Progenitor cell of endocrine pancreas (in vitro differentiated cells): ENCODE data around the gene CTSC. TPM values are rescaled to one million over a fixed set of nuclear protein-coding genes. Genes with fewer than 3 reads are reported as not detected.
"Not testable (repeated sequence)": the region's sequence is repeated elsewhere in the genome, so short reads cannot be mapped to it uniquely, and the experiment has no call there.

ENCODE experiments used
- DNase-seq: peaks from one replicate; pipeline ENCODE4 v3.0.0; 2021; ENCODE audit warnings: low spot score; ENCODE audit not compliant: unreplicated experiment
- H3K27ac Mint-ChIP-seq: 2 replicates; pipeline ENCODE4 v1.8.0; 2021; ENCODE audit warnings: mild to moderate bottlenecking, moderate library complexity, mixed read lengths
- H3K27me3 Mint-ChIP-seq: 2 replicates; pipeline ENCODE4 v1.8.0; 2021; ENCODE audit warnings: mixed read lengths
- H3K36me3 Mint-ChIP-seq: 2 replicates; pipeline ENCODE4 v1.8.0; 2022; ENCODE audit warnings: mixed read lengths; ENCODE audit not compliant: insufficient read depth
- H3K4me1 Mint-ChIP-seq: 2 replicates; pipeline ENCODE4 v1.8.0; 2021; ENCODE audit warnings: low read depth, mixed read lengths
- H3K4me3 Mint-ChIP-seq: 2 replicates; pipeline ENCODE4 v1.8.0; 2021; ENCODE audit warnings: low read depth, mild to moderate bottlenecking, moderate library complexity, mixed read lengths
- H3K9me3 Mint-ChIP-seq: 2 replicates; pipeline ENCODE4 v1.8.0; 2021; ENCODE audit warnings: low read depth, mixed read lengths
- total RNA-seq: library from RNA; stranded (reverse); gene quantifications from 2 replicates; pipeline ENCODE4 v1.2.1, GENCODE V29; 2021
- TF ChIP-seq, protein P1 (sequence below): fragments of 200-600 bp; sonication (generic); IDR thresholded peaks from one replicate; pipeline ENCODE4 v1.5.0; 2021; ENCODE audit warnings: antibody characterized with exemption, mild to moderate bottlenecking; ENCODE audit not compliant: unreplicated experiment

CTSC gene
- total RNA-seq, 1 donor from 2014 or later: 55.0 TPM

DNA sequence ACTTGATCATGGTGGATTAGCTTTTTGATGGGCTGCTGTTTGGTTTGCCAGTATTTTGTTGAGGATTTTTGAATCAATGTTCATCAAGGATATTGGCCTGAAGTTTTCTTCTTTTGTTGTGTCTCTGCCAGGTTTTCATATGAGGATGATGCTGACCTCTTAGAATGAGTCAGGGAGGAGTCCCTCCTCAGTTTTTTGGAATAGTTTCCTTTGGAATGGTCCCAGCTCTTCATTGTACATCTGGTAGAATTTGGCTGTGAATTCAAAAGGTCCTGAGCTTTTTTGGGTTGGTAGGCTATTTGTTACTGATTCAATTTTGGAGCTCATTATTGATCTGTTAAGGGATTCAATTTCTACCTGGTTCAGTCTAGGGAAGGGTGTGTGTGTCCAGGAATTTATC, 78.1 kb downstream of the CTSC start:
- TF ChIP-seq, protein P1, sequence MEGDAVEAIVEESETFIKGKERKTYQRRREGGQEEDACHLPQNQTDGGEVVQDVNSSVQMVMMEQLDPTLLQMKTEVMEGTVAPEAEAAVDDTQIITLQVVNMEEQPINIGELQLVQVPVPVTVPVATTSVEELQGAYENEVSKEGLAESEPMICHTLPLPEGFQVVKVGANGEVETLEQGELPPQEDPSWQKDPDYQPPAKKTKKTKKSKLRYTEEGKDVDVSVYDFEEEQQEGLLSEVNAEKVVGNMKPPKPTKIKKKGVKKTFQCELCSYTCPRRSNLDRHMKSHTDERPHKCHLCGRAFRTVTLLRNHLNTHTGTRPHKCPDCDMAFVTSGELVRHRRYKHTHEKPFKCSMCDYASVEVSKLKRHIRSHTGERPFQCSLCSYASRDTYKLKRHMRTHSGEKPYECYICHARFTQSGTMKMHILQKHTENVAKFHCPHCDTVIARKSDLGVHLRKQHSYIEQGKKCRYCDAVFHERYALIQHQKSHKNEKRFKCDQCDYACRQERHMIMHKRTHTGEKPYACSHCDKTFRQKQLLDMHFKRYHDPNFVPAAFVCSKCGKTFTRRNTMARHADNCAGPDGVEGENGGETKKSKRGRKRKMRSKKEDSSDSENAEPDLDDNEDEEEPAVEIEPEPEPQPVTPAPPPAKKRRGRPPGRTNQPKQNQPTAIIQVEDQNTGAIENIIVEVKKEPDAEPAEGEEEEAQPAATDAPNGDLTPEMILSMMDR: no peak
- Mint-ChIP-seq H3K4me1 (no peaks in the 10 kb centered on the region), H3K27ac (no peak overlapping the region), H3K36me3 (peaks cover 6% of the 10 kb centered on the region), H3K27me3 (no peaks in the 10 kb centered on the region), H3K4me3 (no peak overlapping the region), H3K9me3 (peaks cover 56% of the 10 kb centered on the region)
- DNase-seq: no peak

DNA sequence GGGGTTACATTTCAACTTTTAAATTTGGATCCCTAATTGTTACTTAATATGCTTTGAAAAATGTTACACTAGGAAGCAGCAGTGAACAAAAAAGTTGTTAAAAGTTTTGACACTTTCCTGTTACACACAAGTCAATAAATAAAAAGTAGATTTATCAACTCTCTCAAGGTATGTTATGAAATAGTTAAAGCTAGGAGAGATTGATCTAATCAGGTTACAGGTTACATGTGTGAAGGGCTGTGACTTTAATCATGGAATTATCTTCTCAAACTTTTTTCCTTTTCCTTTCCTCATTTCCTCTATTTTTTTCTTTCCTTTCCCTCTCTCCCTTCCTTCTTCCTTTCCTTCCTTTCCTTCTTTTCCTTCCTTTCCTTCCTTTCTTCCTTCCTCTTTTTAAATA, 85.3 kb downstream of the CTSC start:
- TF ChIP-seq, protein P1: no peak

DNA sequence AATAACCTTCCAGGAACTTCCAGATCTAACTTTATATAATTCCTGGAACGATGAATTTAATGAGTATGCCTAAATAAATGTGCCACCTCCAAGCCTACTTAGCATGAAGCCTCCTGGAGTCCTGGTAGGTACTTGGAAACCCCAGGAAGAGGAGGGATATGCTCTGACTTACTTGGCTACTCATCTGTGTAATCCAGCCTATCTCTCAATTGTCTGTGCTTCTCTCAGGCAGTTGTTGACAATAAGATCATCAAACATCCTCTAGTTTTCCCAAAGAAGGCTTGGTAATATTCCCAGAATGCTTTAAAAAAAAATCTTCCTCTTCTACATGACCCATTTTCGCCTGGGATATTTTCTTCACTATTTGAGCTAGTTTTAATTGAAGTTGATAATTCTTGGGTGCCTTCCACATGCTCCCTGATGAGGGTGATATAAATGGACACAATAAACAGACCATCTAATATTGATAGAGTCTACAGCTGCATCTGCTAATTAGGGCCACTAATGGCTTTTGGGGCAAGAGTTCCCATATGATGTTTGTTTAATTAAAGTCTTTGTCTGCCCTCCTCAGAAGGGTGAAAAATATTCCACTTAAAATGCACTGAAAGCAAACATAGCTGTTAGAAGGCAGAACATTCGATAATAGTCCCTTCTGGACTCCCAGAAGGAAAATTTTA, 86.8 kb downstream of the CTSC start:
- no peaks in the 10 kb centered on the region for H3K36me3 Mint-ChIP-seq
- no peaks in the 10 kb centered on the region for H3K4me1 Mint-ChIP-seq
- no peak overlapping the region for H3K4me3 Mint-ChIP-seq
- no peaks in the 10 kb centered on the region for H3K27me3 Mint-ChIP-seq
- TF ChIP-seq, protein P1: no peak
- H3K27ac Mint-ChIP-seq: no peak overlapping the region
- H3K9me3 Mint-ChIP-seq: peaks cover 10% of the 10 kb centered on the region
- no peak for DNase-seq

More for the DNA sequence above, 85.3 kb downstream of the CTSC start:
- DNase-seq: no peak
- Mint-ChIP-seq H3K36me3 (no peaks in the 10 kb centered on the region), H3K27ac (no peak overlapping the region), H3K4me1 (no peaks in the 10 kb centered on the region), H3K9me3 (peaks cover 11% of the 10 kb centered on the region), H3K27me3 (no peaks in the 10 kb centered on the region), H3K4me3 (no peak overlapping the region)

DNA sequence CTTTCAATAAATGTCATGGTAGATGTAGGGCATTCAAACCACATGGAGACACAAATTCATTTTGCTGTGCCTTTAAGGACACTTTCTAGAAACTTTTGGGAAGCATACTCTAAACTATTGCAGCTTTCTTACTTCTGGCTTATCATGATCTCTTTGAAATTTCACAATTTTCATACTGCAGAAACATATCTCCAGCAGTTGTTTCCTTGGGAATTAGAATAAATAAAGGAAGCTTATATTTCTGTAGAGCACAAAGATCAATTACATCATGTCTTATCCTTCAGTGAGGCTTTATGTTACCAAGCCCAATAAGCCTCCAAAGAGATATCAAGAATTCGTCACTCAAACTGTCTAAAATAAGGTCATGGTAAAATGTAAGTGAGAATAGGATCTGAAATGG, 87.8 kb downstream of the CTSC start:
- TF ChIP-seq, protein P1: no peak
- H3K36me3 Mint-ChIP-seq: no peaks in the 10 kb centered on the region
- no peaks in the 10 kb centered on the region for H3K4me1 Mint-ChIP-seq
- peaks cover 3% of the 10 kb centered on the region for H3K9me3 Mint-ChIP-seq
- DNase-seq: no peak
- H3K27ac Mint-ChIP-seq: no peak overlapping the region
- H3K27me3 Mint-ChIP-seq: no peaks in the 10 kb centered on the region
- H3K4me3 Mint-ChIP-seq: no peak overlapping the region

DNA sequence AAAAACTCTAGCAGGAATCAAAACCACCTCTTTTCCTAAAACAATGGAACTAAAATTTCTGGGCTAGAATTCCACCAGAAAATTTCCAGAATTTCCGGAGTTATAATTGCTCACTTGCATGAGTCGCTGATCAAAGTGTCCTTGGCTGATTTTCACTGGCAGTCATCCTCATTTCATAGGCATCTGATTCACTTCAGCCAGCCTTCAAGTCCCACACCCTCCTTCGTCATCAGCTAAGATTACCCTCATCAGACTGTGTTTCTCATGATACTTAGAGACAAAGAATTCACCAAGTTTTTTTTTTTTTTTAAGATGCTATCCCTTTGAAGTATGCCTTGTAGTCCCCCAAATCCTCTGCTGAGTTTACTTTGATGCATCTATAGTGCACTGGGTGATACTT, 90.8 kb downstream of the CTSC start:
- no peak for DNase-seq
- Mint-ChIP-seq H3K4me1 (no peaks in the 10 kb centered on the region), H3K36me3 (no peaks in the 10 kb centered on the region), H3K27me3 (no peaks in the 10 kb centered on the region), H3K9me3 (peaks cover 14% of the 10 kb centered on the region), H3K4me3 (no peak overlapping the region), H3K27ac (no peak overlapping the region)
- TF ChIP-seq, protein P1: no peak

DNA sequence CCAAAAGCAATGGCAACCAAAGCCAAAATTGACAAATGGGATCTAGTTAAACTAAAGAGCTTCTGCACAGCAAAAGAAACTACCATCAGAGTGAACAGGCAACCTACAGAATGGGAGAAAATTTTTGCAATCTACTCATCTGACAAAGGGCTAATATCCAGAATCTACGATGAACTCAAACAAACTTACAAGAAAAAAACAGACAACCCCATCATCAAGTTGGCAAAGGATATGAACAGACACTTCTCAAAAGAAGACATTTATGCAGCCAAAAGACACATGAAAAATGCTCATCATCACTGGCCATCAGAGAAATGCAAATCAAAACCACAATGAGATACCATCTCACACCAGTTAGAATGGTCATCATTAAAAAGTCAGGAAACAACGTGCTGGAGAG, 92.0 kb downstream of the CTSC start:
- H3K4me1 Mint-ChIP-seq, H3K27ac Mint-ChIP-seq, H3K27me3 Mint-ChIP-seq, H3K36me3 Mint-ChIP-seq, H3K4me3 Mint-ChIP-seq, DNase-seq: not testable (repeated sequence)
- peaks cover 17% of the 10 kb centered on the region for H3K9me3 Mint-ChIP-seq
